HUES48 (cell line): ENCODE measurements around the gene RAPGEF6.

Experiments
- H3K27ac ChIP-seq: one replicate; pipeline ENCODE4 v1.7.0; 2013; ENCODE audit warnings: low read depth, low read length, inconsistent platforms
- H3K27me3 ChIP-seq: 2 replicates; pipeline ENCODE4 v1.6.1; 2013; ENCODE audit warnings: mild to moderate bottlenecking, low read length; ENCODE audit not compliant: control insufficient read depth, insufficient read depth
- H3K36me3 ChIP-seq: 2 replicates; pipeline ENCODE4 v1.6.1; 2013; ENCODE audit warnings: low read length; ENCODE audit not compliant: control insufficient read depth, insufficient read depth
- H3K4me1 ChIP-seq: 2 replicates; pipeline ENCODE4 v1.6.1; 2013; ENCODE audit warnings: mild to moderate bottlenecking, low read length; ENCODE audit not compliant: control insufficient read depth, insufficient read depth
- H3K4me3 ChIP-seq: 2 replicates; pipeline ENCODE4 v1.5.1; 2013; ENCODE audit warnings: mild to moderate bottlenecking, low read depth, low read length
- H3K9ac ChIP-seq: 2 replicates; pipeline ENCODE4 v1.6.1; 2013; ENCODE audit warnings: mild to moderate bottlenecking, low read depth, low read length, moderate library complexity
- H3K9me3 ChIP-seq: 2 replicates; pipeline ENCODE4 v1.6.1; 2013; ENCODE audit warnings: low read length; ENCODE audit not compliant: control insufficient read depth, insufficient read depth

RAPGEF6 gene

GRCh38 chr5:131641494-131641893, 6.5 kb upstream of the RAPGEF6 start:
- no peaks in the 10 kb centered on the region for H3K27me3 ChIP-seq
- H3K4me3 ChIP-seq: no peak overlapping the region
- peaks cover 5% of the 10 kb centered on the region; the same call in 1 of the 2 replicates for H3K4me1 ChIP-seq
- H3K27ac ChIP-seq: no peak overlapping the region
- no peaks in the 10 kb centered on the region for H3K9me3 ChIP-seq
- no peak overlapping the region for H3K9ac ChIP-seq
- peaks cover 20% of the 10 kb centered on the region; the same call in 1 of the 2 replicates for H3K36me3 ChIP-seq

- H3K4me3 ChIP-seq: no peak overlapping the region
- no peak overlapping the region for H3K27ac ChIP-seq
- no peaks in the 10 kb centered on the region for H3K27me3 ChIP-seq
- peaks cover 12% of the 10 kb centered on the region; the same call in 1 of the 2 replicates for H3K36me3 ChIP-seq
- no peaks in the 10 kb centered on the region for H3K9me3 ChIP-seq
- no peak overlapping the region for H3K9ac ChIP-seq
- peaks cover 8% of the 10 kb centered on the region; the same call in 1 of the 2 replicates for H3K4me1 ChIP-seq
Measured at GRCh38 chr5:131640043-131640856, 5.2 kb upstream of the RAPGEF6 start.

- Histone ChIP-seq H3K9me3 (no peaks in the 10 kb centered on the region), H3K27me3 (no peaks in the 10 kb centered on the region), H3K9ac (no peak overlapping the region), H3K4me1 (peaks cover 9% of the 10 kb centered on the region), H3K36me3 (peaks cover 7% of the 10 kb centered on the region; the same call in 1 of the 2 replicates), H3K4me3 (no peak overlapping the region), H3K27ac (no peak overlapping the region)
Measured at GRCh38 chr5:131639148-131639547, 4.1 kb upstream of the RAPGEF6 start.

GRCh38 chr5:131637694-131638093, 2.7 kb upstream of the RAPGEF6 start:
- H3K9ac ChIP-seq: no peak overlapping the region
- no peaks in the 10 kb centered on the region for H3K27me3 ChIP-seq
- H3K4me3 ChIP-seq: no peak overlapping the region
- H3K36me3 ChIP-seq: 0 out of 2 replicates have a peak, but pooled peaks cover 3% of the 10 kb centered on the region
- H3K27ac ChIP-seq: no peak overlapping the region
- H3K9me3 ChIP-seq: no peaks in the 10 kb centered on the region
- H3K4me1 ChIP-seq: peaks cover 13% of the 10 kb centered on the region

- Histone ChIP-seq H3K4me1 (peaks cover 16% of the 10 kb centered on the region), H3K9me3 (no peaks in the 10 kb centered on the region), H3K4me3 (peak overlapping the region; percentile 100), H3K36me3 (no peaks in the 10 kb centered on the region), H3K27ac (peak overlapping the region; percentile 99), H3K27me3 (no peaks in the 10 kb centered on the region), H3K9ac (peak overlapping the region; percentile 94)
Measured at GRCh38 chr5:131635684-131636572, 899 bp upstream of the RAPGEF6 start.

GRCh38 chr5:131634666-131634995, 398 bp downstream of the RAPGEF6 start:
- Histone ChIP-seq H3K4me3 (peak overlapping the region; percentile 100), H3K27ac (peak overlapping the region; percentile 99), H3K9ac (peak overlapping the region; percentile 90), H3K9me3 (no peaks in the 10 kb centered on the region), H3K4me1 (peaks cover 23% of the 10 kb centered on the region), H3K27me3 (no peaks in the 10 kb centered on the region), H3K36me3 (no peaks in the 10 kb centered on the region)

- no peaks in the 10 kb centered on the region for H3K36me3 ChIP-seq
- H3K27ac ChIP-seq: peak overlapping the region; percentile 99
- H3K9me3 ChIP-seq: no peaks in the 10 kb centered on the region
- H3K4me3 ChIP-seq: peak overlapping the region; percentile 100
- H3K9ac ChIP-seq: peak overlapping the region; percentile 90
- H3K4me1 ChIP-seq: peaks cover 23% of the 10 kb centered on the region
- no peaks in the 10 kb centered on the region for H3K27me3 ChIP-seq
Measured at GRCh38 chr5:131634238-131634637, 791 bp downstream of the RAPGEF6 start.

- Histone ChIP-seq H3K27ac (no peak overlapping the region), H3K4me3 (peak overlapping the region; percentile 100), H3K27me3 (no peaks in the 10 kb centered on the region), H3K4me1 (peaks cover 24% of the 10 kb centered on the region), H3K9ac (0 out of 2 replicates have a peak overlapping the region, but pooled peaks have one; percentile 90), H3K36me3 (no peaks in the 10 kb centered on the region), H3K9me3 (no peaks in the 10 kb centered on the region)
Measured at GRCh38 chr5:131633830-131634229, 1.2 kb downstream of the RAPGEF6 start.

GRCh38 chr5:131630963-131631350, 4.1 kb downstream of the RAPGEF6 start:
- no peak overlapping the region for H3K27ac ChIP-seq
- no peaks in the 10 kb centered on the region for H3K9me3 ChIP-seq
- H3K4me1 ChIP-seq: peaks cover 24% of the 10 kb centered on the region

GRCh38 chr5:131630208-131630962, 4.6 kb downstream of the RAPGEF6 start:
- Histone ChIP-seq H3K36me3 (no peaks in the 10 kb centered on the region), H3K4me3 (no peak overlapping the region), H3K9ac (no peak overlapping the region), H3K27ac (no peak overlapping the region), H3K27me3 (no peaks in the 10 kb centered on the region), H3K9me3 (no peaks in the 10 kb centered on the region), H3K4me1 (peaks cover 24% of the 10 kb centered on the region)

More at GRCh38 chr5:131630963-131631350, 4.1 kb downstream of the RAPGEF6 start:
- H3K36me3 ChIP-seq: no peaks in the 10 kb centered on the region
- H3K27me3 ChIP-seq: no peaks in the 10 kb centered on the region
- no peak overlapping the region for H3K9ac ChIP-seq
- no peak overlapping the region for H3K4me3 ChIP-seq
